ENCODE data around the gene RDH13. TPM values are rescaled to one million over a fixed set of nuclear protein-coding genes. Genes with fewer than 3 reads are reported as not detected.
A peak's percentile ranks its signal among the peaks of the same experiment; 100 is the strongest.
"Not testable (repeated sequence)": the region's sequence is repeated elsewhere in the genome, so short reads cannot be mapped to it uniquely, and the experiment has no call there.

The RDH13 gene
- total RNA-seq, 4 donors from 2014 or later: 28.4 to 125 (median 61.7) TPM

- DNase-seq: no peak
- intact Hi-C loops (cut with DNase I; ENCODE audit: low total_unique reads) (no loop called here), in situ Hi-C loops (cut with MboI; ENCODE audit: low pct_ligation_motif_present in 1 of 4, low pct_unique_long_range_greater_than_20kb in 1 of 4, low sequenced_read_pairs in 3 of 4) (no loop called here)
- H3K9me3 ChIP-seq: no peaks in the 10 kb centered on the region
- H3K36me3 ChIP-seq: no peaks in the 10 kb centered on the region
- H3K4me3 ChIP-seq: no peak overlapping the region
- TF ChIP-seq, protein P1, sequence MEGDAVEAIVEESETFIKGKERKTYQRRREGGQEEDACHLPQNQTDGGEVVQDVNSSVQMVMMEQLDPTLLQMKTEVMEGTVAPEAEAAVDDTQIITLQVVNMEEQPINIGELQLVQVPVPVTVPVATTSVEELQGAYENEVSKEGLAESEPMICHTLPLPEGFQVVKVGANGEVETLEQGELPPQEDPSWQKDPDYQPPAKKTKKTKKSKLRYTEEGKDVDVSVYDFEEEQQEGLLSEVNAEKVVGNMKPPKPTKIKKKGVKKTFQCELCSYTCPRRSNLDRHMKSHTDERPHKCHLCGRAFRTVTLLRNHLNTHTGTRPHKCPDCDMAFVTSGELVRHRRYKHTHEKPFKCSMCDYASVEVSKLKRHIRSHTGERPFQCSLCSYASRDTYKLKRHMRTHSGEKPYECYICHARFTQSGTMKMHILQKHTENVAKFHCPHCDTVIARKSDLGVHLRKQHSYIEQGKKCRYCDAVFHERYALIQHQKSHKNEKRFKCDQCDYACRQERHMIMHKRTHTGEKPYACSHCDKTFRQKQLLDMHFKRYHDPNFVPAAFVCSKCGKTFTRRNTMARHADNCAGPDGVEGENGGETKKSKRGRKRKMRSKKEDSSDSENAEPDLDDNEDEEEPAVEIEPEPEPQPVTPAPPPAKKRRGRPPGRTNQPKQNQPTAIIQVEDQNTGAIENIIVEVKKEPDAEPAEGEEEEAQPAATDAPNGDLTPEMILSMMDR (IDR thresholded peaks at IDR 0.05): no peak
- TF ChIP-seq EP300 (IDR thresholded peaks at IDR 0.05; ENCODE audit: low read depth) (no peak), POLR2AphosphoS5 (IDR thresholded peaks at IDR 0.05) (no peak), POLR2A (IDR thresholded peaks at IDR 0.05) (no peak)
- no peak overlapping the region for H3K27ac ChIP-seq
- H3K4me1 ChIP-seq: no peaks in the 10 kb centered on the region
- no peaks in the 10 kb centered on the region for H3K27me3 ChIP-seq
- 87% methylated on average over 22 of the region's 22 CpGs; no CpG with 5 or more reads in 1 of the 2 donors for WGBS, 2 donors (ENCODE audit: low coverage in 1 of 2)
Observed at GRCh38 chr19:55014714-55015113, 48.2 kb downstream of the RDH13 start.

- in situ Hi-C loops (cut with MboI; ENCODE audit: low pct_ligation_motif_present in 1 of 4, low pct_unique_long_range_greater_than_20kb in 1 of 4, low sequenced_read_pairs in 3 of 4): no loop called here
- DNase-seq: no peak
- Histone ChIP-seq H3K36me3 (no peaks in the 10 kb centered on the region), H3K4me1 (no peaks in the 10 kb centered on the region), H3K27ac (no peak overlapping the region), H3K9me3 (no peaks in the 10 kb centered on the region), H3K27me3 (no peaks in the 10 kb centered on the region), H3K4me3 (no peak overlapping the region)
- intact Hi-C loops (cut with DNase I; ENCODE audit: low total_unique reads): no loop called here
- TF ChIP-seq POLR2AphosphoS5 (IDR thresholded peaks at IDR 0.05): no peak
- 71 to 78% methylated on average over 5 of the region's 5 CpGs for WGBS, 2 donors (ENCODE audit: low coverage in 1 of 2)
Observed at GRCh38 chr19:55013596-55013995, 49.4 kb downstream of the RDH13 start.

DNA sequence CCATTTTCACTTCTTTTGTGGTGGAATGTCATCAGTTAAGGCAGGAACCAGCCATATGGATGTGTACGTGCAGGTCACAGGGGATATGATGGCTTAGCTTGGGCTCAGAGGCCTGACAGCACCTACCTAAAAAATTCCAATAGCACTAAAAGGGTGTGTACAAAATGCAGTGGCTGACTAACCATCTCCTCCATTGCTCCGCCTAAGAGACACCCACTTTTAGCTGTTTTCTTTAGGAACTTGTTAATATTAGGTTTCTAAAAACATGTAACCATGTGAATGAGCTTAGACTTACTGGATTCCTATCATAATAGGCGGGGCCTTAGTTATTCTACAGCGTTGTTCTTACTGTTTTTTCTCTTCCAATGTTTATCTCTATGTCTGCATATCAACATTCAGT, 50.6 kb downstream of the RDH13 start:
- in situ Hi-C loops (cut with MboI; ENCODE audit: low pct_ligation_motif_present in 1 of 4, low pct_unique_long_range_greater_than_20kb in 1 of 4, low sequenced_read_pairs in 3 of 4): no loop called here

GRCh38 chr19:55010561-55010960, 52.4 kb downstream of the RDH13 start:
- H3K4me3 ChIP-seq; H3K27ac ChIP-seq; H3K9me3 ChIP-seq; H3K4me1 ChIP-seq; DNase-seq; intact Hi-C loops (cut with DNase I; ENCODE audit: low total_unique reads); H3K27me3 ChIP-seq; in situ Hi-C loops (cut with MboI; ENCODE audit: low pct_ligation_motif_present in 1 of 4, low pct_unique_long_range_greater_than_20kb in 1 of 4, low sequenced_read_pairs in 3 of 4); H3K36me3 ChIP-seq: not testable (repeated sequence)
- 80% methylated on average over 7 of the region's 7 CpGs; no CpG with 5 or more reads in 1 of the 2 donors for WGBS, 2 donors (ENCODE audit: low coverage in 1 of 2)

More for the DNA sequence above, 50.6 kb downstream of the RDH13 start:
- 77% methylated on average over 3 to 4 of the region's 4 CpGs for WGBS, 2 donors (ENCODE audit: low coverage in 1 of 2)
- intact Hi-C loops (cut with DNase I; ENCODE audit: low total_unique reads): no loop called here
- Histone ChIP-seq H3K36me3 (no peaks in the 10 kb centered on the region), H3K4me3 (no peak overlapping the region), H3K9me3 (no peaks in the 10 kb centered on the region), H3K27me3 (no peaks in the 10 kb centered on the region), H3K4me1 (no peaks in the 10 kb centered on the region), H3K27ac (no peak overlapping the region)
- DNase-seq: no peak
- TF ChIP-seq POLR2A (IDR thresholded peaks at IDR 0.05) (no peak), EP300 (IDR thresholded peaks at IDR 0.05; ENCODE audit: low read depth) (no peak), POLR2AphosphoS5 (IDR thresholded peaks at IDR 0.05) (no peak)
- TF ChIP-seq, protein P1 (IDR thresholded peaks at IDR 0.05): no peak

GRCh38 chr19:55008781-55009180, 54.2 kb downstream of the RDH13 start:
- H3K4me3 ChIP-seq; H3K4me1 ChIP-seq; in situ Hi-C loops (cut with MboI; ENCODE audit: low pct_ligation_motif_present in 1 of 4, low pct_unique_long_range_greater_than_20kb in 1 of 4, low sequenced_read_pairs in 3 of 4); H3K27ac ChIP-seq; H3K27me3 ChIP-seq; DNase-seq; H3K36me3 ChIP-seq; H3K9me3 ChIP-seq; intact Hi-C loops (cut with DNase I; ENCODE audit: low total_unique reads): not testable (repeated sequence)
- WGBS, 2 donors (ENCODE audit: low coverage in 1 of 2): 80 to 84% methylated on average over 5 to 7 of the region's 7 CpGs

GRCh38 chr19:55008189-55008588, 54.8 kb downstream of the RDH13 start:
- H3K36me3 ChIP-seq; intact Hi-C loops (cut with DNase I; ENCODE audit: low total_unique reads); H3K27ac ChIP-seq; H3K9me3 ChIP-seq; H3K4me1 ChIP-seq; H3K27me3 ChIP-seq; in situ Hi-C loops (cut with MboI; ENCODE audit: low pct_ligation_motif_present in 1 of 4, low pct_unique_long_range_greater_than_20kb in 1 of 4, low sequenced_read_pairs in 3 of 4); DNase-seq; H3K4me3 ChIP-seq: not testable (repeated sequence)
- 76 to 78% methylated on average over 3 to 5 of the region's 5 CpGs for WGBS, 2 donors (ENCODE audit: low coverage in 1 of 2)

DNA sequence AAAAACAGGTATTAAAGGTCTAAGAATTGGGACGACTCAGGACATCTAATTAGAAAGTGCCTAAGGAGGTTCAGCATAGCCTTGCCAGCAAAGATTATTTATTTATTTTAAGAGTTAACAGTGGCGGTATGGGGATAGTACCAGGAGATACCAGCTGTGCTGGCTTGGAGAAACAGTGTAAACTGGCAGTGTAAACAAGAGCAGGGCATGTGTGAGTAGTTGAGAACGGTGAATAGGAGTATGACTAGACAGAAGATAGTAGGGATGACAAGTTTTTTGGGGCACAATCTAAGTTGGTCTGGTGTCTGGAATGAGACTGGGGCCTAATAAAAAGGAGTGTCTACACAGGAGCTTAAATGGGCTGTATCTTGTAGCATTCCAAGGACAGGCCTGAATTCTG, 55.4 kb downstream of the RDH13 start:
- H3K27me3 ChIP-seq; H3K27ac ChIP-seq; DNase-seq; intact Hi-C loops (cut with DNase I; ENCODE audit: low total_unique reads); H3K4me1 ChIP-seq; H3K36me3 ChIP-seq; in situ Hi-C loops (cut with MboI; ENCODE audit: low pct_ligation_motif_present in 1 of 4, low pct_unique_long_range_greater_than_20kb in 1 of 4, low sequenced_read_pairs in 3 of 4); H3K9me3 ChIP-seq; H3K4me3 ChIP-seq: not testable (repeated sequence)
- WGBS, 2 donors (ENCODE audit: low coverage in 1 of 2): 68 to 79% methylated on average over 3 of the region's 3 CpGs

- H3K9me3 ChIP-seq; intact Hi-C loops (cut with DNase I; ENCODE audit: low total_unique reads); DNase-seq; H3K36me3 ChIP-seq; H3K27ac ChIP-seq; in situ Hi-C loops (cut with MboI; ENCODE audit: low pct_ligation_motif_present in 1 of 4, low pct_unique_long_range_greater_than_20kb in 1 of 4, low sequenced_read_pairs in 3 of 4); H3K27me3 ChIP-seq; H3K4me1 ChIP-seq: not testable (repeated sequence)
- WGBS, 2 donors (ENCODE audit: low coverage in 1 of 2): 67 to 75% methylated on average over 8 to 11 of the region's 11 CpGs
- H3K4me3 ChIP-seq: peak overlapping the region in 2 of 4 donors; percentile 21 to 52
Observed at GRCh38 chr19:55006795-55007194, 56.2 kb downstream of the RDH13 start.
